Natural killer cell treated with Interleukin-12 subunit alpha and Interleukin-12 subunit beta and Interleukin-15 and Interleukin-18, amount 100 ng/mL, for 72 hours (primary cell): ENCODE results near the gene FKBP8. TPM values are rescaled to one million over a fixed set of nuclear protein-coding genes. Genes with fewer than 3 reads are reported as not detected.
A peak's percentile ranks its signal among the peaks of the same experiment; 100 is the strongest.

Experiments
- ATAC-seq, 2 donors: fragments of 150-1000 bp; cut with Tn5 transposase in 1 of 2; sonication (Bioruptor Pico), chemical (Tn5 transposase) in 1 of 2; 2 replicates each; pipeline ENCODE4 v1.10.0; 2021
- DNase-seq: peaks from one replicate; pipeline ENCODE4 v3.0.0; 2022; ENCODE audit warnings: low spot score
- H3K27ac Mint-ChIP-seq, 2 donors: 1 replicate in 1 of 2; 2 replicates in 1 of 2; pipeline ENCODE4 v1.8.0; 2022; ENCODE audit warnings: mixed read lengths in 2 of 2, mild to moderate bottlenecking in 1 of 2, moderate library complexity in 1 of 2
- H3K27me3 Mint-ChIP-seq, 2 donors: 1 replicate in 1 of 2; 2 replicates in 1 of 2; pipeline ENCODE4 v1.8.0; 2022; ENCODE audit warnings: mixed read lengths in 2 of 2
- H3K36me3 Mint-ChIP-seq: one replicate; pipeline ENCODE4 v1.8.0; 2022; ENCODE audit warnings: mixed read lengths
- H3K4me1 Mint-ChIP-seq, 2 donors: 1 replicate in 1 of 2; 2 replicates in 1 of 2; pipeline ENCODE4 v1.8.0; 2022; ENCODE audit warnings: low read depth in 2 of 2, mixed read lengths in 2 of 2, mild to moderate bottlenecking in 1 of 2
- H3K4me3 Mint-ChIP-seq: one replicate; pipeline ENCODE4 v1.8.0; 2022; ENCODE audit warnings: mixed read lengths
- H3K9me3 Mint-ChIP-seq: 2 replicates; pipeline ENCODE4 v1.8.0; 2022; ENCODE audit warnings: mixed read lengths
- total RNA-seq, 2 donors: library from RNA; stranded (reverse); gene quantifications; one replicate each; pipeline ENCODE4 v1.2.3, GENCODE V29; 2022

The FKBP8 gene
- total RNA-seq, 2 donors from 2014 or later, result 199 to 208 TPM

GRCh38 chr19:18576383-18576782, 33.0 kb upstream of the FKBP8 start:
- Mint-ChIP-seq H3K27me3 (no peaks in the 10 kb centered on the region), H3K27ac (no peak overlapping the region), H3K9me3 (no peaks in the 10 kb centered on the region), H3K4me3 (no peak overlapping the region), H3K36me3 (peaks cover 8% of the 10 kb centered on the region), H3K4me1 (peaks cover 16 to 26% of the 10 kb centered on the region in 2 donors)
- DNase-seq (no peak), ATAC-seq (no peak)

DNA sequence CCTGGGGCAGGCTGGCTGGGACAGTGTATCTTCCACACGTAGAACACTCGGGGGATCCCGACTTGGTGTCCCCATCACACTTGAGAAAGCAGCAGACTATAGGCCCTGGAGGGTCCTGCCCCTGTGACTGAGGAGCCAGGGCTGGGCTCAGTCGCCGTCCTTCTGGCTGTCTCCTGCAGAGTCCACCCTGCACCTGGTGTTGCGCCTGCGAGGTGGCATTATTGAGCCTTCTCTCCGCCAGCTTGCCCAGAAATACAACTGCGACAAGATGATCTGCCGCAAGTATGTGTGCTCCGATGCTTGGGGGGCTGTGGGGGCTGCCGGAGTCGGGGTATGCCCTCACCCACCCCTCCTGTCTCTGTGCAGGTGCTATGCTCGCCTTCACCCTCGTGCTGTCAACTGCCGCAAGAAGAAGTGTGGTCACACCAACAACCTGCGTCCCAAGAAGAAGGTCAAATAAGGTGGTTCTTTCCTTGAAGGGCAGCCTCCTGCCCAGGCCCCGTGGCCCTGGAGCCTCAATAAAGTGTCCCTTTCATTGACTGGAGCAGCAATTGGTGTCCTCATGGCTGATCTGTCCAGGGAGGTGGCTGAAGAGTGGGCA, 31.4 kb upstream of the FKBP8 start:
- Mint-ChIP-seq H3K4me3 (peak overlapping the region; percentile 15), H3K27ac (no peak overlapping the region), H3K27me3 (no peaks in the 10 kb centered on the region), H3K36me3 (peaks cover 8% of the 10 kb centered on the region), H3K9me3 (no peaks in the 10 kb centered on the region), H3K4me1 (peaks cover 19 to 29% of the 10 kb centered on the region in 2 donors)
- ATAC-seq, result no peak
- DNase-seq, result no peak

DNA sequence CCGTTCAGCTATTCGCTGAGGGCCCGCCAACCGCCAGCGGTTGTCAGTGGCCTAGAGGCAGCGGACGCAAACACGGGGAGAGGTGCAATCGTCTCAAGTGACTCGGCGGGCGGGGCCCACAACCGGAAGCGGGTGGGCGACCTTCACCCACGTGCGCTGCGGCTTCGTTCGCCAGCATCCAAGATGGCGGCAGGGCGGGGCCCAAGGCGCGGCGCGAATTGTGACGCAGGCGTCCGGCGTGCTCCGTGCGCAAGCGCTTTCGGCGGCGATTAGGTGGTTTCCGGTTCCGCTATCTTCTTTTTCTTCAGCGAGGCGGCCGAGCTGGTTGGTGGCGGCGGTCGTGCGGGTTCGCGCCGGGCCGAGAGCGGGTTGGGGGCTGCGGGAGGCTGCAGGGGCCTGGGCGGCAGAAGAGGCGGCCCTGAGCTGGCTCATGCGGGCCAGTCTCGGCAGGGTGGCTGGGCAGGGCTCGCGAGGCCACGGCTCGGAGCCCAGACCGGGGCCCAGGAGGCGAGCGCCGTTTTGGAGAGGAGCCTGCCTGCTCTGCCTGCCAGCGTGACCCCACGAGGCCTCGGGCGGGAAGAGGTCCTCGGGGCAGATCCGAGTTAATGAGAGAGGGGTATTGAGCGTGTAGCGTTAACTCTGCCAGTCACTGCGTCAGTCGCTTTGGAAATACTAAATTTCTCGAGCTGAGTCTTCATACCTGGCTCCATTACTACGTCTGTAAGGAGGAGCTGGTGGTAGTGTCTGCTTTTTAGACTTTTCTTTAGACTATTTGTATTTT, 28.4 kb upstream of the FKBP8 start, which contains the start of gene UBA52:
Gene UBA52 (plus strand): TSS at position 294 of the 781 bp plus-strand sequence. CDS start 1,444 bp downstream, outside the sequence.
- H3K36me3 Mint-ChIP-seq, result peaks cover 8% of the 10 kb centered on the region
- no peaks in the 10 kb centered on the region for H3K9me3 Mint-ChIP-seq
- H3K27ac Mint-ChIP-seq, result peak within 1 kb of the TSS; percentile 87 to 91
- ATAC-seq (peak; percentile 96 to 98), DNase-seq (peak; percentile 99)
- H3K4me3 Mint-ChIP-seq, result peak within 1 kb of the TSS; percentile 98
- H3K4me1 Mint-ChIP-seq, result peaks cover 19 to 29% of the 10 kb centered on the region in 2 donors
- no peaks in the 10 kb centered on the region for H3K27me3 Mint-ChIP-seq

- ATAC-seq (no peak), DNase-seq (no peak)
- Mint-ChIP-seq H3K4me1 (peaks cover 19 to 20% of the 10 kb centered on the region in 2 donors), H3K27me3 (no peaks in the 10 kb centered on the region), H3K9me3 (no peaks in the 10 kb centered on the region), H3K4me3 (no peak overlapping the region), H3K36me3 (peaks cover 8% of the 10 kb centered on the region), H3K27ac (no peak overlapping the region)
These were observed 25.0 kb upstream of the FKBP8 start for GRCh38 chr19:18568367-18568766.

DNA sequence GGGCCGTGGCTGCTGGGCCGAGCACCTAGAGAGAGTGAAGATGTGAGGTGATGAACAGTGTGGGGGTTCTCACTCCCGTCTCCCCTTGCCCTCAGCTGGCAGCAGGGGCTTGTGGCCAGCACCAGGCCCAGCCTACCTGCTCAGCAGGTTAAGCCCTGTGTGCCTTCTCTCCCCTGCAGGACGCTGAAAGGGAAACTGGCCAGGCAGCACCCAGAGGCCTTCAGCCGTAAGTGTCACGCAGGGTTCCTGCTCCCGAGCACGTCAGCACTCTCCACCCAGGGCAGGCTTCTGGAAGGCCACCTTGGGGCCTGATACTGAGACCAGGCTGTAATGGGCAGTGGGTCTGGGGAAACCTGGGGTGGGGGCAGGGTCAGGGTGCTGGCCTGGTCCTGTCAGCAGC, 23.6 kb upstream of the FKBP8 start:
- Mint-ChIP-seq H3K27ac (no peak overlapping the region), H3K4me3 (no peak overlapping the region), H3K9me3 (no peaks in the 10 kb centered on the region), H3K27me3 (no peaks in the 10 kb centered on the region), H3K36me3 (no peaks in the 10 kb centered on the region), H3K4me1 (peaks cover 6 to 8% of the 10 kb centered on the region in 2 donors)
- ATAC-seq, result no peak
- DNase-seq, result no peak

GRCh38 chr19:18562086-18562485, 18.7 kb upstream of the FKBP8 start:
- Mint-ChIP-seq H3K4me1 (peaks cover 11 to 14% of the 10 kb centered on the region in 2 donors), H3K9me3 (no peaks in the 10 kb centered on the region), H3K27ac (peak overlapping the region in 1 of 2 donors; percentile 50), H3K4me3 (no peak overlapping the region), H3K27me3 (no peaks in the 10 kb centered on the region), H3K36me3 (no peaks in the 10 kb centered on the region)
- peak; percentile 12 for DNase-seq
- ATAC-seq, result no peak

GRCh38 chr19:18559685-18560084, 16.3 kb upstream of the FKBP8 start:
- ATAC-seq, result no peak

GRCh38 chr19:18558604-18559003, 15.2 kb upstream of the FKBP8 start:
- H3K36me3 Mint-ChIP-seq, result no peaks in the 10 kb centered on the region
- ATAC-seq (no peak), DNase-seq (peak; percentile 44)
- no peaks in the 10 kb centered on the region for H3K27me3 Mint-ChIP-seq
- peak overlapping the region; percentile 81 to 97 for H3K27ac Mint-ChIP-seq
- peaks cover 11 to 14% of the 10 kb centered on the region in 2 donors for H3K4me1 Mint-ChIP-seq
- H3K4me3 Mint-ChIP-seq, result peak overlapping the region; percentile 87
- no peaks in the 10 kb centered on the region for H3K9me3 Mint-ChIP-seq

More at GRCh38 chr19:18559685-18560084, 16.3 kb upstream of the FKBP8 start:
- H3K4me3 Mint-ChIP-seq, result peak overlapping the region; percentile 87
- H3K27me3 Mint-ChIP-seq, result no peaks in the 10 kb centered on the region
- H3K27ac Mint-ChIP-seq, result peak overlapping the region; percentile 81 to 97
- H3K9me3 Mint-ChIP-seq, result no peaks in the 10 kb centered on the region
- DNase-seq, result no peak
- no peaks in the 10 kb centered on the region for H3K36me3 Mint-ChIP-seq
- peaks cover 11 to 14% of the 10 kb centered on the region in 2 donors for H3K4me1 Mint-ChIP-seq

- DNase-seq (no peak), ATAC-seq (no peak)
These were observed 14.8 kb upstream of the FKBP8 start for GRCh38 chr19:18558202-18558555.

DNA sequence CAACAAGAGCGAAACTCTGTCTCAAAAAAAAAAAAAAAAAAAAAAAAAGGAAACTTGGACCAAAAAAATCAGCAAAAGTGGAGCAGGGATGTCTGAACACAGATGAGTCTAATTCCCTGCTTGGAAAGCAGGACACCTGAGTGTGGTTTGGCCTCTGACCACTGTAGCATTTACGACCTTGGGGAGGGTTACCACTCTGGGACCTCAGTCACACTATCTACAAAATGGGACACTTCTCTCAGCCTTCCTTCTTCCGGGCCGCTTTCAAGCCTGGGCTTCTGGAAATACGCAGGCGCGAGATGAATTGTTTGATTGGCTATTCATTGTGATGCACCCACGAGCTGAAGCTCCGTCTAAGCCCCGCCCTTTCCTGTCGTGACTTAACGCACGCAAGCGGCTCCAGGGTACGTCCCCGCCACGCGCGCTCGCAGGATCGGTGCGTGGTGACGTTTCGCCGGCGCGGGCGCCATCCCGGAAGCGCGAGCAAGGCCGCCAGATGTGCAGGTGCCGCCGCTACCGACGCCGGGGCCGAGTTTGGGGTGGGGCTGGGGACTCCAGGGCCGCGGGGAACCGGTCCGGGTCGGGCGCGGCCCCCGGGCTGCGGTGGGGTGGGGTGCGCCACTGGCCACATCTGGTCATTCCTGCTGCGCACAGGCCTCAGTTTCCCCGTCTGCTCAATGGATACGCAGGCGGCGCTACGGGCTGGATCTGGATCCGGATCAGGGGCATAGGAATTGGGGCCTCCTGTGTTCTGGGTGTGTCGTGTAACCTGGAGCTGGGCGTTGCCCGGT, 14.2 kb upstream of the FKBP8 start, which contains the start of gene KXD1:
Gene KXD1 (plus strand): TSS at position 460 of the 791 bp plus-strand sequence. CDS start 4,187 bp downstream, outside the sequence.
- Mint-ChIP-seq H3K4me3 (peak within 1 kb of the TSS; percentile 87), H3K27ac (peak within 1 kb of the TSS; percentile 81 to 97), H3K36me3 (no peaks in the 10 kb centered on the region), H3K4me1 (peaks cover 11 to 14% of the 10 kb centered on the region in 2 donors), H3K9me3 (no peaks in the 10 kb centered on the region), H3K27me3 (no peaks in the 10 kb centered on the region)
- DNase-seq (peak; percentile 99), ATAC-seq (peak; percentile 100)

More at GRCh38 chr19:18558202-18558555, 14.8 kb upstream of the FKBP8 start:
- Mint-ChIP-seq H3K27me3 (no peaks in the 10 kb centered on the region), H3K36me3 (no peaks in the 10 kb centered on the region), H3K9me3 (no peaks in the 10 kb centered on the region), H3K27ac (peak overlapping the region; percentile 81 to 97), H3K4me3 (peak overlapping the region; percentile 87), H3K4me1 (peaks cover 11 to 14% of the 10 kb centered on the region in 2 donors)

GRCh38 chr19:18551631-18552030, 8.3 kb upstream of the FKBP8 start:
- H3K36me3 Mint-ChIP-seq, result no peaks in the 10 kb centered on the region
- H3K9me3 Mint-ChIP-seq, result no peaks in the 10 kb centered on the region
- no peak for ATAC-seq
- no peak overlapping the region for H3K27ac Mint-ChIP-seq
- no peaks in the 10 kb centered on the region for H3K4me1 Mint-ChIP-seq
- H3K27me3 Mint-ChIP-seq, result no peaks in the 10 kb centered on the region
- no peak for DNase-seq
- H3K4me3 Mint-ChIP-seq, result no peak overlapping the region

DNA sequence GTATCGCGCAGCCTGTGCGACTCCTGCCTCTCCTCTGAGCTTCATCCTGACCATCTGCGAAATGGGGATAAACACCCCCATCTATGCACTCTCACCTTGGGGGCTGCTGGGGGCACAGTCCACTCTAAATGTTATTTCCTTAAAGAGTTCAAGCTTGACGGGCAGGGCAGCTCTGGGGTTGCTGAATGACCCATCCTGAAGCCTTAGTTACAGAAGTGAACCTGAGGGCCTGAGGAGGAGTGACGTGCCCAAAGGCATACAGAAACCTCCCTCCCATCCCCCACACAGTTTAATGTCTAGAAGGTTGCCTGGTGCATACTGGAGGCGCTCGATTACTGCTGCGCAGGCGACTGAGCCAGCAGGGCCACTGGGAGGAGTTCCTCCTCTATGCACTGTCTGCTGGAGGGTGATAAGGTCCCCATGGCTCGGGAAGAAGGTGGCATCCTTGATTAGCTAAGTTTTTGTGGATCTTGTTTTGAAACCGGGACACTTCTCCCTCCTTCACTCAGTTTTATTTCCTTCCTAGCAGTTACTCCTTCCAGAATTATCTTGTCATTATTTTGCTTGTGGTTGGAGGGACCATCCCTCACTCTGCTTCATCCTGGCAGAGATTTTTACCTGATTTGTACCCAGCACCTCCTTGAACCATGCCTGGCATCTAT, 572 bp upstream of the FKBP8 start:
- H3K36me3 Mint-ChIP-seq, result no peaks in the 10 kb centered on the region

More for the DNA sequence above, 572 bp upstream of the FKBP8 start:
- ATAC-seq, result peak; percentile 79 to 85
- Mint-ChIP-seq H3K27me3 (no peaks in the 10 kb centered on the region), H3K4me3 (peak overlapping the region; percentile 92), H3K9me3 (no peaks in the 10 kb centered on the region), H3K27ac (peak overlapping the region; percentile 85 to 93), H3K4me1 (peaks cover 24 to 26% of the 10 kb centered on the region in 2 donors)
- peak; percentile 82 for DNase-seq
